Testis (tissue), 3 donors: ENCODE measurements around the gene GIPC1. TPM values are rescaled to one million over a fixed set of nuclear protein-coding genes. Genes with fewer than 3 reads are reported as not detected.

Source experiments
- DNase-seq: peaks from one replicate; pipeline ENCODE4 v3.0.0-alpha.2; 2019
- H3K27ac ChIP-seq, 2 donors: fragments of 200-600 bp; sonication (generic); one replicate each; pipeline ENCODE4 v1.5.1; 2019
- H3K27me3 ChIP-seq: fragments of 200-600 bp; sonication (generic); one replicate; pipeline ENCODE4 v1.5.1; 2019
- H3K36me3 ChIP-seq: fragments of 200-600 bp; sonication (generic); one replicate; pipeline ENCODE4 v1.5.1; 2017; ENCODE audit warnings: low read depth; ENCODE audit errors: missing control alignments
- H3K4me1 ChIP-seq: fragments of 200-600 bp; sonication (generic); one replicate; pipeline ENCODE4 v1.5.1; 2019
- H3K4me3 ChIP-seq, 2 donors: fragments of 200-600 bp; sonication (generic); one replicate each; pipeline ENCODE4 v1.5.1; 2017 to 2019
- H3K9me3 ChIP-seq: fragments of 200-600 bp; sonication (generic); one replicate; pipeline ENCODE4 v1.5.1; 2017
- CTCF ChIP-seq, 3 experiments: fragments of 450-650 bp in 2 of 3; fragments of 200-600 bp in 1 of 3; sonication (generic) in 1 of 3; IDR thresholded peaks; one replicate each; pipeline ENCODE4 v1.5.1; 2016 to 2019; ENCODE audit warnings: antibody characterized with exemption in 3 of 3, mild to moderate bottlenecking in 2 of 3, moderate library complexity in 1 of 3
- POLR2A ChIP-seq: fragments of 450-650 bp; IDR thresholded peaks from one replicate; pipeline ENCODE4 v1.6.1; 2017; ENCODE audit warnings: antibody characterized with exemption, mild to moderate bottlenecking, moderate library complexity
- WGBS, 2 donors: methylation state at CpG; one replicate each; pipeline ENCODE4 v1.1.5; 2018; 5-methylcytosine and 5-hydroxymethylcytosine counted together
- intact Hi-C: fragments of 100-400 bp; cut with DNase I; formaldehyde crosslinking; loops from one replicate; pipeline ENCODE4 v1.15.1; 2023; ENCODE audit warnings: low total_unique reads
- polyA plus RNA-seq: library from polyadenylated mRNA; stranded (reverse); fragments of 350-450 nt; fragmentation: Illumina TruSeq; extraction: RNeasy Lipid Tissue Mini Kit (QIAGEN cat#74804); gene quantifications from one replicate; pipeline ENCODE4 v1.2.3, GENCODE V29; 2014; ENCODE audit warnings: low read depth, low replicate concordance; ENCODE audit not compliant: insufficient read depth
- total RNA-seq, 2 donors: library from RNA; depleted of rRNA; stranded (reverse); fragments of >200 nt; gene quantifications; one replicate each; pipeline ENCODE4 v1.2.3, GENCODE V29; 2016

The GIPC1 gene
- total and polyA plus RNA-seq, 3 donors from 2014 or later = 47.8 to 57.5 (median 55.0) TPM

- no peak overlapping the region for H3K4me3 ChIP-seq
- peaks cover 6% of the 10 kb centered on the region for H3K4me1 ChIP-seq
- 40 to 61% methylated on average over 1 to 12 of the region's 12 CpGs for WGBS, 2 donors
- H3K9me3 ChIP-seq = no peaks in the 10 kb centered on the region
- TF ChIP-seq CTCF (IDR thresholded peaks at IDR 0.05) = no peak
- no peak for TF ChIP-seq POLR2A
- H3K36me3 ChIP-seq = no peaks in the 10 kb centered on the region
- DNase-seq = no peak
- no peaks in the 10 kb centered on the region for H3K27me3 ChIP-seq
- intact Hi-C loops = loop anchor here (10.0 kb wide), 1 partner anchor 50 kb away; no protein-coding TSS in a partner anchor
- H3K27ac ChIP-seq = no peak overlapping the region
Measured at GRCh38 chr19:14474827-14475226, 21.1 kb downstream of the GIPC1 start.

DNA sequence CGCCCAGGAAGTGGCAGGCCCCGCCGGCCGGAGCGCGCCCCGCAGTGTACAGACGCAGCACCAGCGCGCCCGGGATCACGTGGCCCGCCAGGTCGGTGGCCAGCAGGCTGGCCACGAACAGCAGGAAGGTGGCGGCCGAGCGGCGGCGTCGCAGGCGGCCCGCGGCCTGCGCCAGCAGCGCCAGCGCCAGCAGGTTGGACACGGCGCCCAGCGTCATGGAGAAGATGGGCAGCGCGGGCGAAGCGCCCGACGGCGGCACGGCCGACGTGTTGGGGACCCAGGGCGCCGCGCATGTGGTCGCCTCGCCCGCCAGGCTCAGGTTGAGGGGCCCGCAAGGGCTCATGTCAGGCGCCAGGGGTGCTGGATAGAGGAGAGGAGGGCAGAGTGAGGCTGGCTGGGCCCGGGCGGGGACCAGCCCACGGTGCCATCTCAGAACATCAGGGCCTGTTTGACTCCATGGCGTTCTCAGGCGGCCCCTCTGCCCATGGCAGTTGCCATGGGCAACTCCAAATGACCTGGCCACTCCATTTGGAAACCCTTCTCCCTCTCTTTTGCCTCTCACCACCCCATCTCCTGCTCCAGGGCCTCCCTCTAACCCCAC, 21.8 kb downstream of the GIPC1 start:
- no peak overlapping the region for H3K27ac ChIP-seq

GRCh38 chr19:14473073-14473977, 22.6 kb downstream of the GIPC1 start:
- intact Hi-C loops = loop anchor here (10.0 kb wide), 1 partner anchor 49 kb away; no protein-coding TSS in a partner anchor
- Histone ChIP-seq H3K9me3 (no peaks in the 10 kb centered on the region), H3K36me3 (no peaks in the 10 kb centered on the region), H3K4me3 (peak overlapping the region in 1 of 2 donors; percentile 45), H3K27me3 (no peaks in the 10 kb centered on the region), H3K27ac (no peak overlapping the region), H3K4me1 (peaks cover 6% of the 10 kb centered on the region)
- TF ChIP-seq CTCF (IDR thresholded peaks at IDR 0.05) (no peak), POLR2A (no peak)
- no peak for DNase-seq
- 11 to 15% methylated on average over 31 to 72 of the region's 97 CpGs for WGBS, 2 donors

More for the DNA sequence above, 21.8 kb downstream of the GIPC1 start:
- no peaks in the 10 kb centered on the region for H3K9me3 ChIP-seq
- 14 to 53% methylated on average over 4 to 44 of the region's 53 CpGs for WGBS, 2 donors
- H3K4me1 ChIP-seq = peaks cover 6% of the 10 kb centered on the region
- intact Hi-C loops = loop anchor here (10.0 kb wide), 1 partner anchor 49 kb away; no protein-coding TSS in a partner anchor
- no peak overlapping the region for H3K4me3 ChIP-seq
- H3K36me3 ChIP-seq = no peaks in the 10 kb centered on the region
- peak; percentile 59 for DNase-seq
- H3K27me3 ChIP-seq = no peaks in the 10 kb centered on the region
- TF ChIP-seq POLR2A (no peak), CTCF (IDR thresholded peaks at IDR 0.05) (no peak)

DNA sequence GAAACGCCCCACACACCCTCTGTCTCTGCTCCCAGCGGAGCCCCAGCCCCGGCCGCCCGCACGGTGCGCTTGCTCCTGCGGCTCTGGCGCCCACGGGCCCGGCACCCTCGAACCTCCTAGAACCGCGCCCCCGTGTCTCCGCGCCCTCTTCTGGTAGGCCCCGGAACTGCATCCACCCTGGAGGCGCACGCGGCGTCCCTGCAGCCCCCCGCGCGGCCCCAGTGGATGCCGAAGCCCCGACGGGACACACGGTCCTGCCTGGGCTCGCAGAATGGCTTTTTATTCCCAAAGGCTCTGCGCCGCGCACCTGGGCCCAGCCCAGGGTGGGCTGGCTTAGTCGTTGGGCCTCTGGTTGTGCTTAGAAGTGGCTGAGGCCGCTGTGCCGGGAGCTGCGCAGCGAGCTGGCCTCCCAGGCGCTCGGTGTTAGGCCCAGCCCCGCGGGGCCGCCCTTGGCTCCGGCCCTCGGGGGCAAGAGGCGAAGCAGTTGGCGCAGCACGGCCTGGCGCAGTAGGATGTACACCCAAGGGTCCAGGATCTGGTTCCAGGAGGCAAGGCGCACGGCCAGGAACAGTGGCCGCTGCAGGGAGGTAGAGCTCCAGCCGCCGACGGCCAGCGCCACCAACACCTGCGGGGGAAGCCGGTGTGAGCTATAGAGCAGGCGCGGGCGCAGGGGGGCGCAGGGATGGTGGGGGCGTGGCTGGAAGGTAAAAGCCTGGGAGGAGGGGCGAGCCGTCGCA, 23.6 kb downstream of the GIPC1 start:
- WGBS, 2 donors = 1 to 3% methylated on average over 37 to 66 of the region's 66 CpGs
- intact Hi-C loops = loop anchor here (10.0 kb wide), 1 partner anchor 48 kb away; no protein-coding TSS in a partner anchor
- H3K27me3 ChIP-seq = no peaks in the 10 kb centered on the region
- TF ChIP-seq CTCF (IDR thresholded peaks at IDR 0.05) = peak; percentile 83 to 100 (median 95)
- TF ChIP-seq POLR2A = no peak
- H3K36me3 ChIP-seq = no peaks in the 10 kb centered on the region
- DNase-seq = peak; percentile 79
- H3K4me1 ChIP-seq = peaks cover 6% of the 10 kb centered on the region
- H3K9me3 ChIP-seq = no peaks in the 10 kb centered on the region
- no peak overlapping the region for H3K27ac ChIP-seq
- peak overlapping the region; percentile 21 to 45 for H3K4me3 ChIP-seq
